ENCODE results near the gene COL3A1.

The COL3A1 gene

GRCh38 chr2:189045836-189046235 lies 71.7 kb downstream of the COL3A1 start:
- in situ Hi-C loops (cut with MboI; ENCODE audit: low sequenced_read_pairs, unreplicated experiment): no loop called here
- no peak for DNase-seq (ENCODE audit: low spot score)
- TF ChIP-seq CTCF (IDR thresholded peaks at IDR 0.05; ENCODE audit: borderline replicate concordance, control extremely low read depth, extremely low read depth, insufficient read depth, missing control alignments): no peak

DNA sequence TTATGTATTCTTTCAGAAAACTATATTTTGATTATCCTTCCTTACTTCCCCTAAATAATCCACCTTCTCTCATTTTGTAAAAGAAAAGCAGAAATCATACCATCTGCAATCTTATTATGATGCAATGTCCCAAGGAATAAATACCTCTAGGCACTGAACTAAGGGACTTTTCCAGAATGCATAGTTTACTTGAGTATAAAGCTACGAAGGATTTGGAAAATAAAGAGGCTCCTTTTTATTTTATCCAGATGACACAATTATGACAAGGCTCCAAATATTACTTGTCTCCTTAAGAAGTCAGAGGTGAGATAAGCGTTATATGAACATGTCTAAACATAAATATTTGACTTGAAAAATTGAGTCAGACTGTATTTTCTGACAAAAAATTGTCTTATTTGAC lies 72.1 kb downstream of the COL3A1 start:
- TF ChIP-seq CTCF (IDR thresholded peaks at IDR 0.05; ENCODE audit: borderline replicate concordance, control extremely low read depth, extremely low read depth, insufficient read depth, missing control alignments): no peak
- in situ Hi-C loops (cut with MboI; ENCODE audit: low sequenced_read_pairs, unreplicated experiment): no loop called here
- no peak for DNase-seq (ENCODE audit: low spot score)

- in situ Hi-C loops (cut with MboI; ENCODE audit: low sequenced_read_pairs, unreplicated experiment): no loop called here
- no peak for TF ChIP-seq CTCF (IDR thresholded peaks at IDR 0.05; ENCODE audit: borderline replicate concordance, control extremely low read depth, extremely low read depth, insufficient read depth, missing control alignments)
- no peak for DNase-seq (ENCODE audit: low spot score)
Observed at GRCh38 chr2:189047171-189047888, 73.2 kb downstream of the COL3A1 start.

DNA sequence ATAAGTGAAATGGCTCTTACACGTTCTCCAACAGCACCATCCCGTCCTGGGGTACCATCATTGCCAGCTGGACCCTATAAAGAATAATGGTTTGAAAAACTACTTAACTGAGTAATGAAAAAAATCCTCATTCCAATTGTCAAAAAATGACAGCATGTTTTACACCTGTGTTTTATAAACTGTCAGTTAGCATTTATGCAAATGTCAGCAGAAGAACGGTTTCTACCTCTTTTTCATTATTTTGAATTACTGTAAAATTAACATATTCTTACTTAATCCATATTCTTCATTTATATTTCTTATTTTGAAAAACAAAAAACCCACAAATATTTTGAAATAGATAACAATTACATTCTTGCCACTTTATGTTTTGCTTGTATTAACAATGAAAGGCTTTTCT lies 74.0 kb downstream of the COL3A1 start:
- no peak for TF ChIP-seq CTCF (IDR thresholded peaks at IDR 0.05; ENCODE audit: borderline replicate concordance, control extremely low read depth, extremely low read depth, insufficient read depth, missing control alignments)
- in situ Hi-C loops (cut with MboI; ENCODE audit: low sequenced_read_pairs, unreplicated experiment): no loop called here
- DNase-seq (ENCODE audit: low spot score): no peak

DNA sequence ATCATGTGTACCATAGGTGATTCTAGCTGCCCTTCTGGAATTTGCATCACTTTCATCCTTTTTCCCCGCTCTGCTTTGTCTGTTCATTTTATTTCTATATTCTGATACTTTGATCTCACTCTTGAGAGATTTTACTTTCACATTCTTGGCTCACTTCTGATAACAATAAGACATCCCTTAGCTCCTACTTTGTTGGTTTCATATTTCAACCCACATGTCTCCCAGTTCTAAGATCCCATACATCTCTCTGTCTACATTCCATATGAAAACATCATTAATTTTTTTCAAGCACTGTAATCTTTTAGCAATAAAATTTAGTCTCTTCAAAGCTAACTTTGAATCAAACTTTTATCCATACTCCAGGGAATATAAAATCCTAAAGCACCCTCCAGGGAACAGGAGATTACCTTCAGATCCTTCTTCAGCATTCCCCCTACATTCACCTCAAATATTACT lies 75.6 kb downstream of the COL3A1 start:
- no peak for TF ChIP-seq CTCF (IDR thresholded peaks at IDR 0.05; ENCODE audit: borderline replicate concordance, control extremely low read depth, extremely low read depth, insufficient read depth, missing control alignments)
- in situ Hi-C loops (cut with MboI; ENCODE audit: low sequenced_read_pairs, unreplicated experiment): no loop called here
- DNase-seq (ENCODE audit: low spot score): no peak

- in situ Hi-C loops (cut with MboI; ENCODE audit: low sequenced_read_pairs, unreplicated experiment): no loop called here
- no peak for DNase-seq (ENCODE audit: low spot score)
Observed at GRCh38 chr2:189050165-189050712, 76.1 kb downstream of the COL3A1 start.

More at GRCh38 chr2:189050165-189050712, 76.1 kb downstream of the COL3A1 start:
- no peak for TF ChIP-seq CTCF (IDR thresholded peaks at IDR 0.05; ENCODE audit: borderline replicate concordance, control extremely low read depth, extremely low read depth, insufficient read depth, missing control alignments)

All from GM13976 (cell line).